Suprapubic skin (tissue), 4 donors: Measurements from ENCODE around the gene TMEM178B.

Experiments used
- CTCF ChIP-seq, 2 donors: fragments of 200-600 bp in 1 of 2; fragments of 450-650 bp in 1 of 2; sonication (generic) in 1 of 2; IDR thresholded peaks; one replicate each; pipeline ENCODE4 v1.5.1; 2016 to 2019; ENCODE audit warnings: antibody characterized with exemption in 2 of 2, mild to moderate bottlenecking in 1 of 2, moderate library complexity in 1 of 2
- EP300 ChIP-seq: sonication (generic); formaldehyde crosslinking; IDR thresholded peaks from one replicate; pipeline ENCODE4 v1.6.1; 2017; ENCODE audit warnings: antibody characterized with exemption
- POLR2A ChIP-seq, 2 donors: fragments of 450-650 bp; IDR thresholded peaks; one replicate each; pipeline ENCODE4 v1.6.1; 2017; ENCODE audit warnings: antibody characterized with exemption in 2 of 2, mild to moderate bottlenecking in 2 of 2, moderate library complexity in 2 of 2
- POLR2AphosphoS5 ChIP-seq, 3 donors: sonication (generic); formaldehyde crosslinking; IDR thresholded peaks; one replicate each; pipeline ENCODE4 v1.6.1; 2017; ENCODE audit warnings: antibody characterized with exemption in 3 of 3

GRCh38 chr7:141202535-141202934, 128.7 kb downstream of the TMEM178B start:
- TF ChIP-seq POLR2AphosphoS5 (IDR thresholded peaks at IDR 0.05), result no peak
- TF ChIP-seq CTCF (IDR thresholded peaks at IDR 0.05), result no peak
- no peak for TF ChIP-seq EP300
- TF ChIP-seq POLR2A (IDR thresholded peaks at IDR 0.05), result no peak
